Erythroblast (primary cell): ENCODE measurements around the gene ADAMTSL2.

Experiments
- GATA1 ChIP-seq: IDR thresholded peaks from 2 replicates; pipeline ENCODE4 v1.6.1; 2011; ENCODE audit warnings: low read depth, mild to moderate bottlenecking, control low read depth, low read length, moderate library complexity
- POLR2A ChIP-seq: IDR thresholded peaks from 2 replicates; pipeline ENCODE4 v1.6.1; 2011; ENCODE audit warnings: mild to moderate bottlenecking, low read length

- TF ChIP-seq POLR2A (no peak), GATA1 (no peak)
These were observed 35.6 kb downstream of the ADAMTSL2 start for GRCh38 chr9:133569891-133570690.
